Measurements from ENCODE around the gene TTC28.
"Not testable (repeated sequence)": the region's sequence is repeated elsewhere in the genome, so short reads cannot be mapped to it uniquely, and the experiment has no call there.

The TTC28 gene

DNA sequence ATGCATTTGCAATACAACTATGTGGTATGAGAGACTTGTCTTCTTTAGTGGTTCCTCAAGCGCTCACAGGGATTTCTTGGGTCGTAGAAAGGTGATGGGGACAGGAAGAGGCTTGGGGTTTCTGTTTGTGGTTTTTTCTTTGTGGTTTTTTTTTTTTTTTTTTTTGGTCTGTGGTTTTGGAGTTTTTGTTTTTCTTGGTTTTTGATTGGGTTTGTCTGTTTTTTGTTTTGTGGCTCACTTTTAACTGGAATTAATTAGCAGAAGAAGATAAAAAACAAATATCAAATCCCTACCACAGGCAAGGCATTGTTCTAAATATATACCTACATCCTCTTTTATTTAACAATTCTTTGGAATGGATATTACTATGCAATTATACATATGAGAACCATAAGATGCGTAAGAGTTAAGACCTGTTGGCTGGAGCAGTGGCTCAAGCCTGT lies 5.5 kb downstream of the TTC28 start:
- no peak for DNase-seq

GRCh38 chr22:28670756-28671155 lies 8.9 kb downstream of the TTC28 start:
- no peak for DNase-seq

- no peak for DNase-seq
These were observed 9.5 kb downstream of the TTC28 start for GRCh38 chr22:28670161-28670560.

GRCh38 chr22:28669387-28669786 lies 10.3 kb downstream of the TTC28 start:
- no peak for DNase-seq

DNA sequence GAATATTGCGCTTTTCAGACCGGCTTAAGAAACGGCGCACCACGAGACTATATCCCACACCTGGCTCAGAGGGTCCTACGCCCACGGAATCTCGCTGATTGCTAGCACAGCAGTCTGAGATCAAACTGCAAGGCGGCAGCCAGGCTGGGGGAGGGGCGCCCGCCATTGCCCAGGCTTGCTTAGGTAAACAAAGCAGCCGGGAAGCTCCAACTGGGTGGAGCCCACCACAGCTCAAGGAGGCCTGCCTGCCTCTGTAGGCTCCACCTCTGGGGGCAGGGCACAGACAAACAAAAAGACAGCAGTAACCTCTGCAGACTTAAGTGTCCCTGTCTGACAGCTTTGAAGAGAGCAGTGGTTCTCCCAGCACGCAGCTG lies 16.1 kb downstream of the TTC28 start:
- not testable (repeated sequence) for DNase-seq

DNA sequence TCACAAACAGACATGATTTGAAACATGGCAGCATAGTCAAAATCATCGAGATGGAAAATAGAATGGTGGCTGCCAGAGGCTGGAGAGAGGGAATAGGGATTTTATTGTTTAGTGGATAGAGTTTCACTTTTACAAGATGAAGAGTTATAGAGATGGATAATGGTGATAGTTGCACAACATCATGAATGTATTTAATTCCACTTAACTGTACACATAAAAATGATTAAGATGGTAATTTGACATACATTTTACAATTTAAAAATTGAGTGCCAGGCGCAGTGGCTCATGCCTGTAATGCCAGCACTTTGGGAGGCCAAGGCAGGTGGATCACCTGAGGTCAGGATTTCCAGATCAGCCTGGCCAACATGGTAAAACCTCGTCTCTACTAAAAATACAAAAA lies 21.2 kb downstream of the TTC28 start:
- no peak for DNase-seq

- DNase-seq = no peak
These were observed 23.5 kb downstream of the TTC28 start for GRCh38 chr22:28656181-28656580.

DNA sequence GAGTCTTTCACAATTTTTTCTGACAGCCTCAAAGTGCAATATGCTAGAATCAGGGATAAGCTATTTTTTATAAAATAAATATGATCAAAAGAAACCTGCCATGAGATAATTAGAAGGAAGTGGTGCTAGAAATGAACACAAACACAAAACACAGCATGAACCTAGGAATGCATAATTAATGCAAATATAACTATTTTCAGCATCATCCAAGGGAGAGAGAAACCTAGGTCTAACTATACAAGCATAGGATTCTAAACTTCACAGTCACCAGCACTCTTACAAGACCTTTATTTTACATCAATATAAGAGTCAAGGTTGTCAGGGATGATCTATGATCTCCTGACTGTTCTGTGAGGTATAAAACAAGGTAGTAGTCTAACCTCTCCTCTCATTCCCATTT lies 29.2 kb downstream of the TTC28 start:
- no peak for DNase-seq

DNA sequence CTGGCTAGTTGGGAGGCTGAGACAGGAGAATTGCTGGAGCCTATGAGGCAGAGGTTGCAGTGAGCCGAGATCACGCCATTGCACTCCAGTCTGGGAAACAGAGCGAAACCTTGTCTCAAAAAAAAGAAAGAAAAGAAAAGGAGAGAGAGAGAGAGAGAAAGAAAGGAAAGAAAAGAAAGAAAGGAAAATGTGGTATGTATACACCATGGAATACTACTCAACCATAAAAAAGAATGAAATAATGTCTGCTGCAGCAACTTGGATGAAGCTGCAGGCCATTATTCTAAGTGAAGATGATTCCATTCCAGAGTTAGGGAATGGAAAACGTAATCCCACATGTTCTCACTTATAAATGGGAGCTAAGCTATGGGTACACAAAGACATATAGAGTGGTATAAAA lies 30.8 kb downstream of the TTC28 start:
- no peak for DNase-seq

- DNase-seq = no peak
These were observed 32.4 kb downstream of the TTC28 start for GRCh38 chr22:28647216-28647615.

GRCh38 chr22:28639321-28639720 lies 40.3 kb downstream of the TTC28 start:
- no peak for DNase-seq

GRCh38 chr22:28637225-28637624 lies 42.4 kb downstream of the TTC28 start:
- DNase-seq = no peak

GRCh38 chr22:28630177-28630574 lies 49.5 kb downstream of the TTC28 start:
- no peak for DNase-seq

DNA sequence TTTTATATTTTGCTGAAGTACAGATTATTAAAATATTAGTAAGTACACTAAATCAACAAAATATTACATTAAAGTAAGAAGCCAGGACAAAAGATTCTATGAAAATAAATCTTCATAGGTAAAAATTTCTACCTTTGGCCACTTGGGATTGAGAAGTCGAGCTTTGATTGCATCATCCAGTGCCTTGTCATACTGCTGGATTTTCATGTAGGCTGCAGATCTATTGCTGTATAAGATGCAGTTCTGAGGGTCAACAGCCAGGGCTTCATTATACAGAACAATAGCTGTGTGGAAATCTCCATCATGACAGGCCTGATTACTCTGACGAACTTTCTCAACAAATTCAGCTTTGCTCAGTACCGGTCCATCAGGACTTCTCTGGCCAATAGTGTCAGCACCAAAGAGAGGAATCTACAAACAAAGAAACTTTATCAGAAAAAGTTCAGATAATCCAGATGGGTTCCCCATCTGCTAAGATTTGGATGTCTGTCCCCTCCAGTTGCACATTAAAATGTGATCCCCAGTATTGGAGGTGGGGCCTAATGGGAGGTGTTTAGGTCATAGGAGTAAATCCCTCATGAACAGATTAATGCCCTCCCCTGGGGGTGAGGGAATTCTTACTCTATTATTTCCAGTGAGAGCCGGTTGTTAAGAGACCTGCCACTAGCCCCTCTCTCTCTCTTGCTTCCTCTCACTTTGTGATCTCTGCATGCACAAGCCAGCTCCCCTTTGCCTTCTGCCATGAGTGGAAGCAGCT lies 50.0 kb downstream of the TTC28 start:
- DNase-seq = no peak

DNA sequence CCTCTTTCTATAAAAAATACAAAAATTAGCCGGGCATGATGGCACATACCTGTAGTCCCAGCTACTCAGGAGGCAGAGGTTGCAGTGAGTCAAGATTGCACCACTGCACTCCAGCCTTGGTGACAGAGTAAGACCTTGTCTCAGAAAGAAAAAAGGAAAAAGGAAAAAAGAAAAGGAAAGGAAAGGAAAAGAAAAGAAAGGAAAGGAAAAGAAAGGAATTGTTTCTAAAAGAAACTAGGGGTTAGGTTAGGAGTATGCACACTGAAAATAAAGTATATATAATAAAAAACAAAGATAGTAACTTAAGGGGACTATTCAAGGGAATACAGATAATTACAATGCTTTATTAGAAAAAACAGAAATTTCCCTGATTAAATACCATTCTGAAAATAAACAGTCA lies 50.9 kb downstream of the TTC28 start:
- DNase-seq = no peak

DNA sequence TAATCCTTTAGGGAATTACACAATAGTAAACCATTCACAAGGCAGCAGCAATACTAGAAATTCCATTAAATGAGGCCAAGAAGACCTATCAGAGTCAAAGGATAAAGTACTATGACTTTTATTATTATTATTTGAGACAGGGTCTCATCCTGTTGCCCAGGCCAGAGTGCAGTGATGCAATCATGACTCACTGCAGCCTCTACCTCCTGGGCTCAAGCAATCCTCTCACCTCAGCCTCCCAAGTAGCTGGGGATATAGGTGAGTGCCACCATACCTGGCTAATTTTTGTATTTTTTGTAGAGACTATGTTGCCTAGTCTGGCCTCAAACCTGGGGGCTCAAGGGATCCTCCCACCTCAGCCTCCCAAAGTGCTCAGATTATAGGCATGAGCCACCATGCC lies 51.8 kb downstream of the TTC28 start:
- DNase-seq = no peak

- DNase-seq = no peak
These were observed 59.3 kb downstream of the TTC28 start for GRCh38 chr22:28620244-28620922.

DNA sequence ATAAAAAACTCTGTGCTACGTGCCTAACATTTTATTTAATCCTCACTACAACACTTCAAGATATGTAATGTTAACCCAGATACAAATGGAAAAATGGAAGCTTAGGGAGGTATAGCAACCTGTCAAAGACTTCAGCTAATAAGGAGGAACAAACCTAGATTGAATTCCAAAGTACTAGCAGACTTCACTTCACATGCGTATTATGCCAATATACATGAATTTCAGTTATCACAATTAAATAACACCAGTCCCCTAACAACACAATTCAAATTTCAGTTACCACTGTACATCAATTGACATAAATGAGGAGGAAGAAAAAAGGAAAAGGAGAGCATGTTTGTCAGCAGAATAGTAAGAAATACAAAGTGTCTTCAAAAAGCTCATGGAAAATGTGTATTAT lies 60.4 kb downstream of the TTC28 start:
- DNase-seq = no peak

DNA sequence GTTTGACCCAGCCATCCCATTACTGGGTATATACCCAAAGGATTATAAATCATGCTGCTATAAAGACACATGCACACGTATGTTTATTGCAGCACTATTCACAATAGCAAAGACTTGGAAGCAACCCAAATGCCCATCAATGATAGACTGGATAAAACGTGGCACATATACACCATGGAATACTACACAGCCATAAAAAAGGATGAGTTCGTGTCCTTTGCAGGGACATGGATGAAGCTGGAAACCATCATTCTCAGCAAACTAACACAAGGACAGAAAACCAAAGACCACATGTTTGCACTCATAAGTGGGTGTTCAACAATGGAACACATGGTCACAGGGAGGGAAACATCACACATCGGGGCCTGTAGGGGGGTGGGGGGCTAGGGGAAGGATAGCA lies 64.2 kb downstream of the TTC28 start:
- DNase-seq = not testable (repeated sequence)

DNA sequence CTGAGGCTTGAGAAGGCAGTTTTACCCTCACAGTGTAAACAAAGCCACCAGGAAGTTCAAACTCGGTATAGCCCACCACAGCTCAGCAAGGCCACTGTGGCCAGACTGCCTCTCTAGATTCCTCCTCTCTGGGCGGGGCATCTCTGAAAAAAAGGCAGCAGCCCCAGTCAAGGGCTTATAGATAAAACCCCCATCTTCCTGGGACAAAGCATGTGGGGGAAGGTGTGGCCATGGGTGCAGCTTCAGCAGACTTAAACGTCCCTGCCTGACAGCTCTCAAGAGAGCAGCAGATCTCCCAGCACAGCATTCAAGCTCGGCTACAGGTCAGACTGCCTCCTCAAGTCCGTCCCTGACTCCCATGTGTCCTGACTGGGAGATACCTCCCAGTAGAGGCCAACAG lies 69.7 kb downstream of the TTC28 start:
- no peak for DNase-seq

- DNase-seq = no peak
These were observed 71.1 kb downstream of the TTC28 start for GRCh38 chr22:28608546-28608945.

- DNase-seq = no peak
These were observed 71.8 kb downstream of the TTC28 start for GRCh38 chr22:28607795-28608194.

GRCh38 chr22:28604966-28605761 lies 74.5 kb downstream of the TTC28 start:
- no peak for DNase-seq

DNA sequence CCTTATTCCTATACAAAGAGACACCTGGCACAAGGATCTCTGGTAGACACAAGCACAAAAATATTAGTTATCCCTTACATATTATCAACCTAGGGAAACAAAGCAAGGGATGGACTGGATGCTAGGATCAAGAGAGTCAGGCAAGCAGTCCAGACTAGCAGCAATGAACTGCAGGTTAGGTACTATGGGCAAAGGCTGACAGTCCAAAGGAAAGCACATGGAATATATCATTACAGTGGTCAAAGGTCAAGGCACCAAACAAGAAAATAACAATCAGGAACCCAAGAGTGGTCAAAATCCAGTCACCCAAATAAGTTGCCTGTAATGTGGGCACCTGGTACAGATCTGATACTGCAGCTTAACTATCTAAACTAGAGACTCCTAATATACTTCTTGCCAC lies 77.7 kb downstream of the TTC28 start:
- no peak for DNase-seq

Data from activated CD4-positive, alpha-beta T cell treated with anti-CD3 and anti-CD28 coated beads, Interleukin-2, amount 50 U/mL, for 4 hours (primary cell).